H1 (cell line): ENCODE measurements around the gene RRP1. TPM values are rescaled to one million over a fixed set of nuclear protein-coding genes. Genes with fewer than 3 reads are reported as not detected.

Experiments used
- CHD1 ChIP-seq: IDR thresholded peaks from 2 replicates; pipeline ENCODE4 v1.6.1; 2012; ENCODE audit warnings: low read depth, low read length, improper control_type of control experiment
- CREB1 ChIP-seq: IDR thresholded peaks from 2 replicates; pipeline ENCODE4 v1.6.1; 2012; ENCODE audit warnings: inconsistent platforms
- EGR1 ChIP-seq: IDR thresholded peaks from 2 replicates; pipeline ENCODE4 v1.6.1; 2011; ENCODE audit warnings: low read depth, low read length, borderline replicate concordance
- HDAC6 ChIP-seq: IDR thresholded peaks from one replicate; pipeline ENCODE4 v1.7.1; 2012; ENCODE audit warnings: low read depth, mild to moderate bottlenecking, inconsistent platforms, low read length, moderate library complexity
- POU5F1 ChIP-seq: IDR thresholded peaks from 2 replicates; pipeline ENCODE4 v1.6.1; 2011; ENCODE audit warnings: low read depth, mild to moderate bottlenecking, low read length, moderate library complexity
- ZNF274 ChIP-seq: IDR thresholded peaks from 2 replicates; pipeline ENCODE4 v1.7.0; 2012; ENCODE audit warnings: low read length, borderline replicate concordance; ENCODE audit errors: extremely low read depth
- polyA plus RNA-seq, 7 experiments: library from polyadenylated mRNA; depleted of rRNA in 3 of 7; stranded (reverse) in 5 of 7; unstranded in 2 of 7; fragments of >200 nt in 5 of 7; fragments of 200-250 nt in 2 of 7; gene quantifications; 1 replicate in 5 of 7; 2 replicates in 1 of 7; 4 replicates in 1 of 7; pipeline versions ENCODE4 v1.2.1 to v1.2.3, GENCODE V29; 2011 to 2013; ENCODE audit warnings: missing spikeins in 2 of 7, mixed read lengths in 2 of 7
- total RNA-seq: library from RNA; stranded (reverse); fragmentation: NEBNext Ultra II Directional; extraction: Animal tissue kit (Norgen Biotek cat#: 25700); gene quantifications from 2 replicates; pipeline ENCODE4 v1.2.1, GENCODE V29; 2021

The RRP1 gene
- total and polyA plus RNA-seq, 2 of the 8 experiments (the other 6 are each of a cell fraction or from before 2014, with no cell fraction given) = 11.6 to 55.2 TPM

- TF ChIP-seq EGR1 = no peak
- no peak for TF ChIP-seq CHD1
- TF ChIP-seq HDAC6 = no peak
- TF ChIP-seq CREB1 = no peak
- no peak for TF ChIP-seq ZNF274
- TF ChIP-seq POU5F1 = no peak
Observed at GRCh38 chr21:43835050-43835449, 45.7 kb downstream of the RRP1 start (continued).
